Kidney (tissue), 14 donors: ENCODE results near the gene UST. TPM values are rescaled to one million over a fixed set of nuclear protein-coding genes. Genes with fewer than 3 reads are reported as not detected.

Source experiments
- DNase-seq, 5 donors: peaks; one replicate each; pipeline ENCODE4 v3.0.0-alpha.2; 2013 to 2020
- FAIRE-seq: peaks from 2 replicates; lab custom pipeline; 2012; peaks lifted over from hg19 to GRCh38; lab: Jason Lieb, UNC
- H3K27ac ChIP-seq, 2 donors: one replicate each; pipeline ENCODE4 v1.7.0; 2013; ENCODE audit warnings: low read depth in 2 of 2, low read length in 2 of 2, inconsistent platforms in 1 of 2
- H3K27me3 ChIP-seq: one replicate; pipeline ENCODE4 v1.7.1; 2013; ENCODE audit warnings: low read length, inconsistent platforms; ENCODE audit not compliant: control insufficient read depth, insufficient read depth
- H3K36me3 ChIP-seq, 3 donors: one replicate each; pipeline versions ENCODE4 v1.7.0 to v1.7.1; 2013; ENCODE audit warnings: low read length in 3 of 3, control low read depth in 1 of 3, inconsistent platforms in 1 of 3; ENCODE audit not compliant: insufficient read depth in 3 of 3, control insufficient read depth in 2 of 3
- H3K4me1 ChIP-seq, 3 donors: one replicate each; pipeline versions ENCODE4 v1.7.0 to v1.7.1; 2013; ENCODE audit warnings: low read length in 3 of 3, inconsistent platforms in 1 of 3, low read depth in 1 of 3; ENCODE audit not compliant: control insufficient read depth in 2 of 3, insufficient read depth in 2 of 3
- H3K4me3 ChIP-seq, 3 donors: one replicate each; pipeline versions ENCODE4 v1.7.0 to v1.8.1; 2013; ENCODE audit warnings: low read length in 3 of 3, control low read depth in 1 of 3, inconsistent platforms in 1 of 3
- H3K9ac ChIP-seq, 3 donors: one replicate each; pipeline versions ENCODE4 v1.7.0 to v1.7.1; 2013; ENCODE audit warnings: low read length in 3 of 3, control low read depth in 1 of 3, inconsistent platforms in 1 of 3
- H3K9me3 ChIP-seq, 3 donors: one replicate each; pipeline versions ENCODE4 v1.7.0 to v1.7.1; 2013; ENCODE audit warnings: low read length in 3 of 3, control low read depth in 1 of 3, inconsistent platforms in 1 of 3; ENCODE audit not compliant: control insufficient read depth in 2 of 3, insufficient read depth in 1 of 3
- intact Hi-C: fragments of 100-400 bp; cut with DNase I; formaldehyde crosslinking; loops from one replicate; pipeline ENCODE4 v1.11.1; 2022
- polyA plus RNA-seq: library from polyadenylated mRNA; stranded (reverse); fragments of 350-450 nt; fragmentation: Illumina TruSeq; extraction: RNeasy Lipid Tissue Mini Kit (QIAGEN cat#74804); gene quantifications from one replicate; pipeline ENCODE4 v1.2.3, GENCODE V29; 2014; ENCODE audit warnings: low read depth, low replicate concordance; ENCODE audit not compliant: insufficient read depth
- total RNA-seq: library from RNA; stranded (reverse); fragmentation: NEBNext Ultra II Directional; extraction: Animal tissue kit (Norgen Biotek cat#: 25700); gene quantifications from one replicate; pipeline ENCODE4 v1.2.1, GENCODE V29; 2021
- TF ChIP-seq, protein P1 (sequence below): IDR thresholded peaks from 3 replicates; pipeline ENCODE4 v1.5.1; 2012; ENCODE audit warnings: mild to moderate bottlenecking, moderate library complexity, borderline replicate concordance; ENCODE audit not compliant: insufficient read depth; ENCODE audit errors: extremely low read depth
- donor health status: control.
- donor health status: control.
- donor health status: control.
- donor health status: control.
- donor health status: control.
- donor health status: DM: yes; HTN: yes; CAD: no.
- donor health status: Normal renal cell carcinoma (clear cell type).

UST gene
- total and polyA plus RNA-seq, 2 donors from 2014 or later: 3.2 to 4.2 TPM

DNA sequence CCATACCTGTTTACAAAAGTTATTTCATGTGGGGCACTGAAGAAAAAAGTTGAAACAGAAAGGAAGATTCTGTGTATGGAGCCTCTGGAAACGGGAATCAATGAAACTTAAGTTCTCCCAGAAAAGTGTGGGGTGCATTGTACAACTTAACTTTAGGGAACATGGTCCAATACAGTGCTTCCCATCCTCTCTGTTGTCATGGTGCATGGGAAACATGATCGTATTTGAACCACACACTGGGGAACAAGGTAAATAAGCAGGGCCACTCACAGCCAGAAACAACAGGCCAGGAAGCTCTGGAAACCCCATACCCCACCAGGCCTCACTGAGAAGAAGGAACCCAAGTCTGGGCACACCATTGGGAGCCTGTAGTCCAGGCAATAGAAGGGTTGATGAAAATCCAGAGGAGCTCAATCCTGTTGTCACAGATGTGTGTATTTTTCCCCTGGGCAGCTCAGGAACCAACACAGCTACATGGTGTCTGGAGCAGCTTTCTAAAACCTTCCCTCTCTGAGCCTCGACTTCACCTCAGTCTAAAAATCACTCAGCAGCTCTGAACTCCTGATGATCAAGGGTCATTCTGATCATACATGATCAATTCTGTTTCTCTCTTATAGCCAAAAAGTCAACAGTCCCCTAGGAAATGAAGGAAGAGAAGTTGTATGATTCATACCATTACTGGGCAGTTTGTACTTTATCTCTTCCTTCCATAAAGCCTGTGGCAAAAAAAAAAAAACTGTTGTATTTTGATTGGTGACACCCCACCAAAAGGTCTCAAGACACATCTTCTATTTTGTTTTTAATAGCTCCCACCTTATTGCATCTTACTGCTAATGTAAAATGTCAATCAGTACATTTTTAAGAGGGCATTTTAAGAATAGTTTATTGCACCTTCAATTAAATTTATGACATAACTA, 372.2 kb downstream of the UST start:
- FAIRE-seq (no peak), DNase-seq (no peak)
- TF ChIP-seq, protein P1, sequence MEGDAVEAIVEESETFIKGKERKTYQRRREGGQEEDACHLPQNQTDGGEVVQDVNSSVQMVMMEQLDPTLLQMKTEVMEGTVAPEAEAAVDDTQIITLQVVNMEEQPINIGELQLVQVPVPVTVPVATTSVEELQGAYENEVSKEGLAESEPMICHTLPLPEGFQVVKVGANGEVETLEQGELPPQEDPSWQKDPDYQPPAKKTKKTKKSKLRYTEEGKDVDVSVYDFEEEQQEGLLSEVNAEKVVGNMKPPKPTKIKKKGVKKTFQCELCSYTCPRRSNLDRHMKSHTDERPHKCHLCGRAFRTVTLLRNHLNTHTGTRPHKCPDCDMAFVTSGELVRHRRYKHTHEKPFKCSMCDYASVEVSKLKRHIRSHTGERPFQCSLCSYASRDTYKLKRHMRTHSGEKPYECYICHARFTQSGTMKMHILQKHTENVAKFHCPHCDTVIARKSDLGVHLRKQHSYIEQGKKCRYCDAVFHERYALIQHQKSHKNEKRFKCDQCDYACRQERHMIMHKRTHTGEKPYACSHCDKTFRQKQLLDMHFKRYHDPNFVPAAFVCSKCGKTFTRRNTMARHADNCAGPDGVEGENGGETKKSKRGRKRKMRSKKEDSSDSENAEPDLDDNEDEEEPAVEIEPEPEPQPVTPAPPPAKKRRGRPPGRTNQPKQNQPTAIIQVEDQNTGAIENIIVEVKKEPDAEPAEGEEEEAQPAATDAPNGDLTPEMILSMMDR: no peak
- Histone ChIP-seq H3K36me3 (no peaks in the 10 kb centered on the region), H3K4me1 (no peaks in the 10 kb centered on the region), H3K9me3 (no peaks in the 10 kb centered on the region), H3K9ac (no peak overlapping the region), H3K27ac (no peak overlapping the region), H3K4me3 (no peak overlapping the region), H3K27me3 (no peaks in the 10 kb centered on the region)
- intact Hi-C loops: no loop called here

DNA sequence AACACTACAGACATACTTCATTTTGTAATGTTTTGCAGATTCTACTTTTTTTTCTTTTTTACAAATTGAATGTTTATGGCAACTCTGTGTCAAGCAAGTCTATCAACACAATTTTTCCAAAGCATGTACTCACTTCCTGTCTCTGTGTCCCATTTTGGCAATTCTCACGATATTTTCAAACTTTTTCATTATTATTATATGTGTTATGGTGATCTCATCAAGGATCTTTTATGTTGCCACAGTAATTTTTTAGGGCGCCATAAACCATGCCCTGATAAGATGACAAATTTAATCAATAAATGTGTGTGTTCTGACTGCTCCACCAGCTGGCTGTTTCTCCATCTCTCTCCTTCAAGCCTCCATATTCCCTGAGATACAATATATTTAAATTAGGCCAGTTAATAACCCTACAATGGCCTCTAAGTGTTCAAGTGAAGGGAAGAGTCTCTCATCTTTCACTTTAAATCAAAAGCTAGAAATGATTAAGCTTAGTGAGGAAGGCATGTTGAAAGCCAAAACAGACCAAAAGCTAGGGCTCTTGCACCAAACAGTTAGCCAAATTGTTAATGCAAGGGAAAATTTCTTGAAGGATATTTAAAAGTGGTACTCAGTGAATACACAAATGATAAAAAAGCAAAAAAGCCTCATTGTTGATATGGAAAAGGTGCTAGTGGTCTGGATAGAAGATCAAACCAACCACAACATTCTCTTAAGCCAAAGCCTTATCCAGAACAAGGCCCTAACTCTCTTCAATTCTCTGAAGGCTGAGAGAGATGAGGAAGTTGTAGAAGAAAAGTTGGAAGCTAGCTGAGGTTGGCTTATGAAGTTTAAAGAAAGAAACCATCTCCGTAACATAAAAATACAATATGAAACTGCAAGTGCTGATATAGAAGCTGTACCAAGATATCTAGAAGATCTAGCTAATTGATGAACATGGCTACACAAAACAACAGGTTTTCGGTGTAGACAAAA, 376.3 kb downstream of the UST start:
- no peak for DNase-seq
- TF ChIP-seq, protein P1: no peak
- Histone ChIP-seq H3K36me3 (no peaks in the 10 kb centered on the region), H3K4me3 (no peak overlapping the region), H3K4me1 (no peaks in the 10 kb centered on the region), H3K27me3 (no peaks in the 10 kb centered on the region), H3K9ac (no peak overlapping the region), H3K27ac (no peak overlapping the region), H3K9me3 (no peaks in the 10 kb centered on the region)
- intact Hi-C loops: no loop called here
- FAIRE-seq: no peak

- H3K36me3 ChIP-seq: no peaks in the 10 kb centered on the region
- FAIRE-seq (no peak), DNase-seq (no peak)
- H3K4me1 ChIP-seq: no peaks in the 10 kb centered on the region
- no peak overlapping the region for H3K4me3 ChIP-seq
- H3K27me3 ChIP-seq: no peaks in the 10 kb centered on the region
- H3K9me3 ChIP-seq: no peaks in the 10 kb centered on the region
- intact Hi-C loops: no loop called here
- H3K9ac ChIP-seq: no peak overlapping the region
- H3K27ac ChIP-seq: no peak overlapping the region
- TF ChIP-seq, protein P1: no peak
These were observed 378.5 kb downstream of the UST start for GRCh38 chr6:149125309-149125708.
